HG02973 (cell line): ENCODE measurements around the gene ABCC9.

ENCODE experiments used
- ATAC-seq: cut with Tn5 transposase; IDR thresholded peaks from one replicate; pipeline ENCODE4 v1.9.1; 2021; ENCODE audit warnings: moderate library complexity; ENCODE audit not compliant: unreplicated experiment

ABCC9 gene

GRCh38 chr12:21881965-21882364, 59.3 kb downstream of the ABCC9 start:
- no peak for ATAC-seq

- no peak for ATAC-seq
These were observed 61.9 kb downstream of the ABCC9 start for GRCh38 chr12:21879312-21879711.

GRCh38 chr12:21877293-21877982, 63.8 kb downstream of the ABCC9 start:
- ATAC-seq = no peak

GRCh38 chr12:21865846-21866245, 75.4 kb downstream of the ABCC9 start:
- no peak for ATAC-seq

- no peak for ATAC-seq
These were observed 80.7 kb downstream of the ABCC9 start for GRCh38 chr12:21860534-21860933.

GRCh38 chr12:21860128-21860527, 81.1 kb downstream of the ABCC9 start:
- no peak for ATAC-seq

- ATAC-seq = no peak
These were observed 89.0 kb downstream of the ABCC9 start for GRCh38 chr12:21852251-21852650.

GRCh38 chr12:21851151-21851550, 90.1 kb downstream of the ABCC9 start:
- ATAC-seq = no peak

GRCh38 chr12:21850419-21850818, 90.8 kb downstream of the ABCC9 start:
- no peak for ATAC-seq

- no peak for ATAC-seq
These were observed 91.3 kb downstream of the ABCC9 start for GRCh38 chr12:21849878-21850277.

- ATAC-seq = no peak
These were observed 93.0 kb downstream of the ABCC9 start for GRCh38 chr12:21848192-21848591.

GRCh38 chr12:21843795-21844194, 97.4 kb downstream of the ABCC9 start:
- ATAC-seq = no peak

- no peak for ATAC-seq
These were observed 101.5 kb downstream of the ABCC9 start for GRCh38 chr12:21839776-21840175.

GRCh38 chr12:21837847-21838246, 103.4 kb downstream of the ABCC9 start:
- ATAC-seq = no peak

GRCh38 chr12:21831791-21832344, 109.4 kb downstream of the ABCC9 start:
- no peak for ATAC-seq

- ATAC-seq = no peak
These were observed 112.4 kb downstream of the ABCC9 start for GRCh38 chr12:21828779-21829178.

GRCh38 chr12:21828136-21828775, 113.0 kb downstream of the ABCC9 start:
- ATAC-seq = no peak

GRCh38 chr12:21827083-21827482, 114.1 kb downstream of the ABCC9 start:
- ATAC-seq = no peak

- ATAC-seq = no peak
These were observed 114.7 kb downstream of the ABCC9 start for GRCh38 chr12:21826618-21826910.

- ATAC-seq = no peak
These were observed 115.2 kb downstream of the ABCC9 start for GRCh38 chr12:21825886-21826617.

- no peak for ATAC-seq
These were observed 117.6 kb downstream of the ABCC9 start for GRCh38 chr12:21823581-21823980.

GRCh38 chr12:21819678-21820077, 121.5 kb downstream of the ABCC9 start:
- no peak for ATAC-seq
